Epithelial cell of esophagus (primary cell): ENCODE results near the gene RDH8.
A peak's percentile ranks its signal among the peaks of the same experiment; 100 is the strongest.

ENCODE experiments used
- DNase-seq: peaks from one replicate; pipeline ENCODE4 v3.0.0; 2010; ENCODE audit warnings: low read depth
- H3K4me3 ChIP-seq: 2 replicates; pipeline ENCODE4 v1.5.1; 2011; ENCODE audit warnings: mild to moderate bottlenecking, low read length, control low read depth
- TF ChIP-seq, protein P1 (sequence below): IDR thresholded peaks from 2 replicates; pipeline ENCODE4 v1.5.1; 2011; ENCODE audit warnings: low read depth, mild to moderate bottlenecking, low read length, control low read depth, inconsistent platforms; ENCODE audit not compliant: insufficient read depth; ENCODE audit errors: missing control alignments

The RDH8 gene

DNA sequence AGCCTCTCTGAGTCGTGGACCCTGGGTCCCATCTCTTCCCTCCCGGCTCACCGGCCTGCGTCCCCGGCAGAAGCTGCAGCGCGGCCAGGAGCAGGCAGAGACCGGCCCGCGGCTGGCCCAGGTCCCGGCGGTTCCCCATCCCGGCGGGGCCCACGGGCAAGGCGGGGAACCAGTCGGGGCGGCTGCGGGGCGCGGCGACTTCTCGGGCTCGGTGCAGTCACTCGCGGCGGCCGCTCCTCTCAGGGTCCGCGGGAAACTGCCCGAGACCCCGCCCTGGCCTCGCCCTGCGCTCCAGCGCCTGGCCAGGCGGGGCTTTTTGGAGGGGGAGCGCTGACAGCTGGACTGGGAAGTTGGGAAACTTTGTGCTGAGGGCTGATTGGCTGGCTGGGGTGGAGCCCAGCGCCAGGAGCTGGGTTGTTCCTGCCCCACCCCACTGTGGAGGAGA lies 3.0 kb upstream of the RDH8 start, which contains the start of gene COL5A3:
Gene COL5A3, minus strand, starts transcription at position 258 of the 445 bp plus-strand sequence. Its CDS starts 119 bp downstream, at position 139.
- TF ChIP-seq, protein P1, sequence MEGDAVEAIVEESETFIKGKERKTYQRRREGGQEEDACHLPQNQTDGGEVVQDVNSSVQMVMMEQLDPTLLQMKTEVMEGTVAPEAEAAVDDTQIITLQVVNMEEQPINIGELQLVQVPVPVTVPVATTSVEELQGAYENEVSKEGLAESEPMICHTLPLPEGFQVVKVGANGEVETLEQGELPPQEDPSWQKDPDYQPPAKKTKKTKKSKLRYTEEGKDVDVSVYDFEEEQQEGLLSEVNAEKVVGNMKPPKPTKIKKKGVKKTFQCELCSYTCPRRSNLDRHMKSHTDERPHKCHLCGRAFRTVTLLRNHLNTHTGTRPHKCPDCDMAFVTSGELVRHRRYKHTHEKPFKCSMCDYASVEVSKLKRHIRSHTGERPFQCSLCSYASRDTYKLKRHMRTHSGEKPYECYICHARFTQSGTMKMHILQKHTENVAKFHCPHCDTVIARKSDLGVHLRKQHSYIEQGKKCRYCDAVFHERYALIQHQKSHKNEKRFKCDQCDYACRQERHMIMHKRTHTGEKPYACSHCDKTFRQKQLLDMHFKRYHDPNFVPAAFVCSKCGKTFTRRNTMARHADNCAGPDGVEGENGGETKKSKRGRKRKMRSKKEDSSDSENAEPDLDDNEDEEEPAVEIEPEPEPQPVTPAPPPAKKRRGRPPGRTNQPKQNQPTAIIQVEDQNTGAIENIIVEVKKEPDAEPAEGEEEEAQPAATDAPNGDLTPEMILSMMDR: no peak
- DNase-seq: peak; percentile 50

GRCh38 chr19:10010939-10011338 lies 2.3 kb upstream of the RDH8 start:
- DNase-seq: no peak
- no peak overlapping the region for H3K4me3 ChIP-seq
- TF ChIP-seq, protein P1: no peak

More for the DNA sequence above, 3.0 kb upstream of the RDH8 start, which contains the start of gene COL5A3:
- peak within 1 kb of the TSS; percentile 24 for H3K4me3 ChIP-seq

DNA sequence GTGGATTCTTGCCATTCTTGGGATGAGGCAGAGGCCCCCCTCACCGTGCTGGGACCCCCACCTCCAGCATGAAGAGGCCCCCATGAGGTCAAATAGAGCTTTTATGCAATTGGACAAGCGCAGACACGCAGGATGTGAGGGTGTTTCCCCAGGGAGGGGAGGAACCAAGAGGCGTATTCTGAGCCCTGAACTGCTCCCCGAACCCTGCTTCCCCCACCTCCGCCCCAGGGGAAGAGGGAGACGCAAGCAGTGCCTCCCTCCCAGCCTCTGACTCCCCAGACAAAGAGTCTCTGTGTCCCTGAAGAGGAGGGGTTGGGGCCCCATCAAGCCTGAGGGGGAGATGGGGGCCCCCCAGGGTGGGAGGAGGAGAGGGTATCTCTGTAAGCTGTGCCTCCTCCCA lies 1.3 kb upstream of the RDH8 start:
- no peak overlapping the region for H3K4me3 ChIP-seq
- TF ChIP-seq, protein P1: no peak

GRCh38 chr19:10013834-10014618 lies 743 bp downstream of the RDH8 start:
- TF ChIP-seq, protein P1: no peak
- no peak overlapping the region for H3K4me3 ChIP-seq
- no peak for DNase-seq

More for the DNA sequence above, 1.3 kb upstream of the RDH8 start:
- DNase-seq: peak; percentile 48

DNA sequence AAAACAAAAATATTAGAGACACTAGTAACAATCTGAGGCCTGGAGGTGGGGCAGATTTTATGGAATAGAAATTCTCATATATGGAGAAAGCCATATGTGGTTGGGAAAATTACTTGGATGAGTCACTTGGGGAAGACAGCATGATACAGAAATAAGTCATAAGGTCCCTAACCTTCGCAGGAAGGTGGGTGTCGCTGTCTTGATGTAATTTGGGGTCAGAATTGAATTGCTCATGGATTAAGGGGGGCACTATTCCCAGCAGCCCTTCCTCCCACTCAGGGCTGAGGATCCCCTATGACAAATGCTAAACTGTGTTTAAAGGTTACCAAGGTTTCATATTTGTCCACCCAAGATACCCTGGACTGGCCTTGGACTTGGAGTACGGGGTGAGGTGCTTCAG lies 5.0 kb downstream of the RDH8 start:
- DNase-seq: peak; percentile 27
- TF ChIP-seq, protein P1: no peak

GRCh38 chr19:10018786-10019185 lies 5.5 kb downstream of the RDH8 start:
- TF ChIP-seq, protein P1: no peak
- H3K4me3 ChIP-seq: no peak overlapping the region
- no peak for DNase-seq

More for the DNA sequence above, 5.0 kb downstream of the RDH8 start:
- H3K4me3 ChIP-seq: no peak overlapping the region
